Gastroesophageal sphincter (tissue), 3 donors: Measurements from ENCODE around the gene SUPV3L1.

Experiments used
- POLR2A ChIP-seq, 2 donors: fragments of 450-650 bp; IDR thresholded peaks; one replicate each; pipeline ENCODE4 v1.6.1; 2017; ENCODE audit warnings: antibody characterized with exemption in 2 of 2, mild to moderate bottlenecking in 2 of 2, moderate library complexity in 1 of 2
- POLR2AphosphoS5 ChIP-seq: sonication (generic); formaldehyde crosslinking; IDR thresholded peaks from one replicate; pipeline ENCODE4 v1.6.1; 2017; ENCODE audit warnings: antibody characterized with exemption
- TF ChIP-seq, protein P1 (sequence below), 4 experiments: fragments of 200-600 bp in 2 of 4; fragments of 450-650 bp in 2 of 4; sonication (generic) in 1 of 4; IDR thresholded peaks; one replicate each; pipeline ENCODE4 v1.5.1; 2017 to 2019; ENCODE audit warnings: antibody characterized with exemption in 4 of 4, mild to moderate bottlenecking in 2 of 4, moderate library complexity in 2 of 4

DNA sequence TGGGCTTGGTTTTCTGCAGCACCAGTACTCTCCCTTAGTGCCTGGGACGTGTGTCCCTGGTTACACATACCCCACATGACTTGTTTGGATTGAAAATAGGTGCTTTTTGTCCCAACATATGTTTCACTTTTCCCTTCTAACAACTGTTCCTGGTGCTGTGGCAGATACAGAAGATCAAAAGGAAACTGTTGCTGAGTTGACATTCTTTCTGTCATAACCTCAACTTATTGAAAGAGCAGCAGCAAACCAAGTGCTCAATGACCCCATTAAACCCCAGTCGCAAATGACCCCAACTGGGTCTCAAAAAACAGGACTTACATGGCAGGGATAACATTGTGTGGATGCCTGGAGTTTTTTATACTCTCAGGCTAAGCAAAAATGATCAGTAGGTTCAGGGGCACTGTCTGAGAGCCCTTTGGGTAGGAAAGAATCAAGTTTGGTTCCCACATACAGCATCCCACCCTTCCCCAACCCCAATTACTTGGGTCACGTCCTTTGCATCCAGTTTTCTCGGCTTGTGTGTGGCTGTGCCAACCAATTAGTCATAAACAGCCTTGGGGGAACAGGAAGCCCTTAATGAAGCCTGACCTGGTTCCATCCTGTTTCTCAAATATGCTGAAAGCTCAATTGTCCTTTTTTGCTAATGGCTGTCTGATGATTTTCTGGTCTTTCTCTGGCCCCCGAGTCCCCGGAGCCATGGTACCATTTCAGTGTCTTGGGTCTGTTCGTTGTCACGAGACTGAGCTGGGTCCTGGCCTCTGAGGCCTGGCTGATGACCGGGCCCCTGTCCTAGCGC, 45.0 kb downstream of the SUPV3L1 start:
- TF ChIP-seq, protein P1, sequence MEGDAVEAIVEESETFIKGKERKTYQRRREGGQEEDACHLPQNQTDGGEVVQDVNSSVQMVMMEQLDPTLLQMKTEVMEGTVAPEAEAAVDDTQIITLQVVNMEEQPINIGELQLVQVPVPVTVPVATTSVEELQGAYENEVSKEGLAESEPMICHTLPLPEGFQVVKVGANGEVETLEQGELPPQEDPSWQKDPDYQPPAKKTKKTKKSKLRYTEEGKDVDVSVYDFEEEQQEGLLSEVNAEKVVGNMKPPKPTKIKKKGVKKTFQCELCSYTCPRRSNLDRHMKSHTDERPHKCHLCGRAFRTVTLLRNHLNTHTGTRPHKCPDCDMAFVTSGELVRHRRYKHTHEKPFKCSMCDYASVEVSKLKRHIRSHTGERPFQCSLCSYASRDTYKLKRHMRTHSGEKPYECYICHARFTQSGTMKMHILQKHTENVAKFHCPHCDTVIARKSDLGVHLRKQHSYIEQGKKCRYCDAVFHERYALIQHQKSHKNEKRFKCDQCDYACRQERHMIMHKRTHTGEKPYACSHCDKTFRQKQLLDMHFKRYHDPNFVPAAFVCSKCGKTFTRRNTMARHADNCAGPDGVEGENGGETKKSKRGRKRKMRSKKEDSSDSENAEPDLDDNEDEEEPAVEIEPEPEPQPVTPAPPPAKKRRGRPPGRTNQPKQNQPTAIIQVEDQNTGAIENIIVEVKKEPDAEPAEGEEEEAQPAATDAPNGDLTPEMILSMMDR (IDR thresholded peaks at IDR 0.05), result no peak
- no peak for TF ChIP-seq POLR2A (IDR thresholded peaks at IDR 0.05)
- TF ChIP-seq POLR2AphosphoS5, result no peak
